Measurements from ENCODE around the gene EPHA8. TPM values are rescaled to one million over a fixed set of nuclear protein-coding genes. Genes with fewer than 3 reads are reported as not detected.

Gene EPHA8
- total and polyA plus RNA-seq, 2 donors from 2014 or later = 0.09 TPM; not detected in 1

- Histone ChIP-seq H3K27ac (ENCODE audit: low read depth in 2 of 2, low read length in 2 of 2) (no peak overlapping the region), H3K9me3 (ENCODE audit: control insufficient read depth in 2 of 3, insufficient read depth in 1 of 3, low read length in 3 of 3) (no peaks in the 10 kb centered on the region), H3K9ac (ENCODE audit: low read length in 3 of 3) (no peak overlapping the region), H3K4me1 (ENCODE audit: control insufficient read depth in 2 of 3, insufficient read depth in 2 of 3, low read depth in 1 of 3, low read length in 3 of 3) (no peaks in the 10 kb centered on the region), H3K27me3 (ENCODE audit: control insufficient read depth, insufficient read depth, low read length) (no peaks in the 10 kb centered on the region), H3K36me3 (ENCODE audit: control insufficient read depth in 2 of 3, insufficient read depth in 3 of 3, low read length in 3 of 3) (peaks cover 0 to 13% (median 7%) of the 10 kb centered on the region in 3 donors), H3K4me3 (ENCODE audit: low read length in 3 of 3) (no peak overlapping the region)
- intact Hi-C loops (cut with DNase I) = no loop called here
- TF ChIP-seq CTCF (IDR thresholded peaks at IDR 0.05; ENCODE audit: borderline replicate concordance, extremely low read depth, insufficient read depth) = no peak
- peak in 1 of 5 donors; percentile 37 for DNase-seq
- no peak for FAIRE-seq
Measured at GRCh38 chr1:22531251-22531650, 32.0 kb upstream of the EPHA8 start.

- H3K4me3 ChIP-seq (ENCODE audit: low read length in 3 of 3) = no peak overlapping the region
- no peaks in the 10 kb centered on the region for H3K9me3 ChIP-seq (ENCODE audit: control insufficient read depth in 2 of 3, insufficient read depth in 1 of 3, low read length in 3 of 3)
- DNase-seq (no peak), FAIRE-seq (no peak)
- no peak overlapping the region for H3K9ac ChIP-seq (ENCODE audit: low read length in 3 of 3)
- H3K4me1 ChIP-seq (ENCODE audit: control insufficient read depth in 2 of 3, insufficient read depth in 2 of 3, low read depth in 1 of 3, low read length in 3 of 3) = no peaks in the 10 kb centered on the region
- no peak for TF ChIP-seq CTCF (IDR thresholded peaks at IDR 0.05; ENCODE audit: borderline replicate concordance, extremely low read depth, insufficient read depth)
- intact Hi-C loops (cut with DNase I) = no loop called here
- H3K36me3 ChIP-seq (ENCODE audit: control insufficient read depth in 2 of 3, insufficient read depth in 3 of 3, low read length in 3 of 3) = peaks cover 0 to 4% (median 0%) of the 10 kb centered on the region in 3 donors
- no peak overlapping the region for H3K27ac ChIP-seq (ENCODE audit: low read depth in 2 of 2, low read length in 2 of 2)
- H3K27me3 ChIP-seq (ENCODE audit: control insufficient read depth, insufficient read depth, low read length) = no peaks in the 10 kb centered on the region
Measured at GRCh38 chr1:22533244-22533895, 29.9 kb upstream of the EPHA8 start.

GRCh38 chr1:22534951-22535350, 28.3 kb upstream of the EPHA8 start:
- no peak for TF ChIP-seq CTCF (IDR thresholded peaks at IDR 0.05; ENCODE audit: borderline replicate concordance, extremely low read depth, insufficient read depth)
- peaks cover 0 to 2% (median 0%) of the 10 kb centered on the region in 3 donors for H3K36me3 ChIP-seq (ENCODE audit: control insufficient read depth in 2 of 3, insufficient read depth in 3 of 3, low read length in 3 of 3)
- H3K4me1 ChIP-seq (ENCODE audit: control insufficient read depth in 2 of 3, insufficient read depth in 2 of 3, low read depth in 1 of 3, low read length in 3 of 3) = no peaks in the 10 kb centered on the region
- intact Hi-C loops (cut with DNase I) = no loop called here
- FAIRE-seq (no peak), DNase-seq (no peak)
- H3K27me3 ChIP-seq (ENCODE audit: control insufficient read depth, insufficient read depth, low read length) = no peaks in the 10 kb centered on the region
- no peaks in the 10 kb centered on the region for H3K9me3 ChIP-seq (ENCODE audit: control insufficient read depth in 2 of 3, insufficient read depth in 1 of 3, low read length in 3 of 3)
- H3K27ac ChIP-seq (ENCODE audit: low read depth in 2 of 2, low read length in 2 of 2) = no peak overlapping the region
- no peak overlapping the region for H3K4me3 ChIP-seq (ENCODE audit: low read length in 3 of 3)
- H3K9ac ChIP-seq (ENCODE audit: low read length in 3 of 3) = no peak overlapping the region

GRCh38 chr1:22535399-22535798, 27.9 kb upstream of the EPHA8 start:
- DNase-seq = no peak
- Histone ChIP-seq H3K36me3 (ENCODE audit: control insufficient read depth in 2 of 3, insufficient read depth in 3 of 3, low read length in 3 of 3) (peaks cover 0 to 2% (median 0%) of the 10 kb centered on the region in 3 donors), H3K4me1 (ENCODE audit: control insufficient read depth in 2 of 3, insufficient read depth in 2 of 3, low read depth in 1 of 3, low read length in 3 of 3) (no peaks in the 10 kb centered on the region), H3K4me3 (ENCODE audit: low read length in 3 of 3) (no peak overlapping the region), H3K27ac (ENCODE audit: low read depth in 2 of 2, low read length in 2 of 2) (no peak overlapping the region), H3K27me3 (ENCODE audit: control insufficient read depth, insufficient read depth, low read length) (no peaks in the 10 kb centered on the region), H3K9me3 (ENCODE audit: control insufficient read depth in 2 of 3, insufficient read depth in 1 of 3, low read length in 3 of 3) (no peaks in the 10 kb centered on the region), H3K9ac (ENCODE audit: low read length in 3 of 3) (no peak overlapping the region)
- intact Hi-C loops (cut with DNase I) = no loop called here
- no peak for FAIRE-seq
- no peak for TF ChIP-seq CTCF (IDR thresholded peaks at IDR 0.05; ENCODE audit: borderline replicate concordance, extremely low read depth, insufficient read depth)
